ENCODE results near the gene PSG6.
"Not testable (repeated sequence)": the region's sequence is repeated elsewhere in the genome, so short reads cannot be mapped to it uniquely, and the experiment has no call there.

Gene PSG6

DNA sequence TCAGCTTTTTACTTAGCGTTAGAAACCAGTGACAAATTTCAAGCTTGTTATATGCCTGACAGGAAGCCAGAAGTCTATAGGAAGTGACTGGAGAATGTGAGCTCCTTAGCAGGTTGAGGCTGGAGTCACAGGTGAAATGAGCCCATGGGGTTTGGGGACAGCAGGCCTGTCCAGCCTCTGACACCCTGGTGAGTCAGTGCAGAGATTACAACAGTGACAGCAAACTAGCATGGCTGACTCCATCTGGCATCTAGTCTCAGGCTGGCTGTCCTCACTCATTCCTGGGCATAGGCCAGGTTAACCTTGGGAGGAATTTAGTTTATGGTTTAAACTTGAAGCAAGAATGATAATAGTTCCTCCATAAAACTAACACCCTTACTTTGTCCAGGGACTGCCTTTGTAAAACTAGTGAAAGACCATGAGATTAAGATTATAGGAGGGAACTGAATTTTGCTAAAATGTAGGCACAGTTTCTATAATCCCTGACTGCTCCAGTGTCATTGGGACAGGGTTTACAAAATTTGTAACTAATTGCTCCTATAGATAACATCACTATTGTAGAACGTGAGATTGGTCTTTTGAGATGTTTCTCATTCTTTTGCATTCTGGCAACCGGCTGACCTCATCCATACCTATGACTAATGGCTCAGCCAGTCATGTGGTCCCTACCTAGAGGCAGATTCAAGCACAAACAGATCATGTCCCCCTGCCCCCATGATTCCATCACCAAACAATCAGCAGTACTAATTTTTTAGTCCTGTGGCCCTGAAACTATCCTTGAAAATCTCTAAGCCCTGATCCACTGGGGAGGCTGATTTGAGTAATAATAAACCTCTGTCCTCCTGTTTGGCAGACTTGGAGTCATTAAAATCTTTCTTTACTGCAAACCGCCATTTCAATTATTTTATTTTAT lies 42.5 kb downstream of the PSG6 start:
- not testable (repeated sequence) for H3K36me3 ChIP-seq (ENCODE audit: control insufficient read depth, insufficient read depth, low read length); H3K9me3 ChIP-seq (ENCODE audit: control insufficient read depth, low read length); H3K4me3 ChIP-seq (ENCODE audit: low read length); H3K4me1 ChIP-seq (ENCODE audit: control insufficient read depth, insufficient read depth, low read length); H3K27me3 ChIP-seq (ENCODE audit: control insufficient read depth, insufficient read depth, low read length); H3K9ac ChIP-seq (ENCODE audit: low read length)

DNA sequence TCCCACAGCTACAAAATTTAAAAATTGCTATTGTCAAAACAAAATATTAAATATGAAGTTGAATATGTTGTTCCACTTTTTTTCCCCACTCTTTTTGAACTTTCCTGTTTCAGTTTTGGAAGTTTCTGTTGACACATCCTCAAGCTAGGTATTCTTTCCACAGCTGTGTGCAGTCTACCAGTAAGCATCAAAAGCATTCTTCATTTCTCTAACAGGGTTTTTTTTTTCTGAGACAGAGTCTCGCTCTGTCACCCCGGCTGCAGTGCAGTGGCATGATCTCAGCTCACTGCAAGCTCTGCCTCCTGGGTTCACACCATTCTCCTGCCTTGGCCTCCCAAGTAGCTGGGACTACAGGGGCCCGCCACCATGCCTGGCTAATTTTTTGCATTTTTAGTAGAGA lies 43.6 kb downstream of the PSG6 start:
- H3K9ac ChIP-seq (ENCODE audit: low read length); H3K36me3 ChIP-seq (ENCODE audit: control insufficient read depth, insufficient read depth, low read length); H3K9me3 ChIP-seq (ENCODE audit: control insufficient read depth, low read length); H3K4me3 ChIP-seq (ENCODE audit: low read length); H3K4me1 ChIP-seq (ENCODE audit: control insufficient read depth, insufficient read depth, low read length); H3K27me3 ChIP-seq (ENCODE audit: control insufficient read depth, insufficient read depth, low read length): not testable (repeated sequence)

DNA sequence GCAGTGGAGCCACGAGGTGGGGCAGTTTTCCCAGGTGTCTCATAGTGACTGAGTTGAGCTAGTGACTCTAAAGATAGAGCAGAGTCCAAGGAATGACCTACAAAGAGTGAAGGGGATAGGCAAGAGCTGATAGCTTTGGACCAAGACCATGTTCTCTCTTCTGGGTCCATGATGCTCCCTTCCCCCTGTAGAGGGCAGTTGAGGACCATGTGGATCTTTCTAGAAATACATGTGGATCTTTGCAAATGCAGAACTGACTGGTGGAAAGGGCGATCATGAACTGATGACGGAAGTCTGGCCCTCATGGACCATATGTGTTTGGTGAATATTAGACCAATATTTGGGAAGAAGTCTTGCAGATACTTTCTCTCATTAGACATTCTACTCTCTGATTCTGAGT lies 45.1 kb downstream of the PSG6 start:
- Histone ChIP-seq H3K4me3 (ENCODE audit: low read length) (no peak overlapping the region), H3K9ac (ENCODE audit: low read length) (no peak overlapping the region), H3K4me1 (ENCODE audit: control insufficient read depth, insufficient read depth, low read length) (no peaks in the 10 kb centered on the region), H3K36me3 (ENCODE audit: control insufficient read depth, insufficient read depth, low read length) (no peaks in the 10 kb centered on the region), H3K9me3 (ENCODE audit: control insufficient read depth, low read length) (no peaks in the 10 kb centered on the region), H3K27me3 (ENCODE audit: control insufficient read depth, insufficient read depth, low read length) (no peaks in the 10 kb centered on the region)

DNA sequence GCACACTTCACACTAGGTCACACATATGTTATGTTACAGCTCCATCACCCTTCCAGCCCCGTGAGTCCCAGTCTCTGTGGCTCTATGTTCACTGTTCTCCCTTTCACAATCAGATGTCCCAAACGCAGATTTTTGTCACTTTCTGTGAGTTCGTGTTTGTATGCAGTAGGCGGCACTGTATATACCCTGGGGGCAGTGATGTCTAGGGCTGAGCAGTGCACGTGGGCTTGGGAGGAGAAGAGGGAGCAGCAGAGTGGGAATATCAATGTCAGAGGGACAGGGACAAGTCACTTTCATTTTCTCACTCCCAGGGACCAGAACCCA lies 60.2 kb downstream of the PSG6 start:
- no peaks in the 10 kb centered on the region for H3K9me3 ChIP-seq (ENCODE audit: control insufficient read depth, low read length)
- H3K36me3 ChIP-seq (ENCODE audit: control insufficient read depth, insufficient read depth, low read length), result no peaks in the 10 kb centered on the region
- H3K9ac ChIP-seq (ENCODE audit: low read length), result no peak overlapping the region
- H3K4me1 ChIP-seq (ENCODE audit: control insufficient read depth, insufficient read depth, low read length), result no peaks in the 10 kb centered on the region
- H3K27me3 ChIP-seq (ENCODE audit: control insufficient read depth, insufficient read depth, low read length), result no peaks in the 10 kb centered on the region
- H3K4me3 ChIP-seq (ENCODE audit: low read length), result no peak overlapping the region

DNA sequence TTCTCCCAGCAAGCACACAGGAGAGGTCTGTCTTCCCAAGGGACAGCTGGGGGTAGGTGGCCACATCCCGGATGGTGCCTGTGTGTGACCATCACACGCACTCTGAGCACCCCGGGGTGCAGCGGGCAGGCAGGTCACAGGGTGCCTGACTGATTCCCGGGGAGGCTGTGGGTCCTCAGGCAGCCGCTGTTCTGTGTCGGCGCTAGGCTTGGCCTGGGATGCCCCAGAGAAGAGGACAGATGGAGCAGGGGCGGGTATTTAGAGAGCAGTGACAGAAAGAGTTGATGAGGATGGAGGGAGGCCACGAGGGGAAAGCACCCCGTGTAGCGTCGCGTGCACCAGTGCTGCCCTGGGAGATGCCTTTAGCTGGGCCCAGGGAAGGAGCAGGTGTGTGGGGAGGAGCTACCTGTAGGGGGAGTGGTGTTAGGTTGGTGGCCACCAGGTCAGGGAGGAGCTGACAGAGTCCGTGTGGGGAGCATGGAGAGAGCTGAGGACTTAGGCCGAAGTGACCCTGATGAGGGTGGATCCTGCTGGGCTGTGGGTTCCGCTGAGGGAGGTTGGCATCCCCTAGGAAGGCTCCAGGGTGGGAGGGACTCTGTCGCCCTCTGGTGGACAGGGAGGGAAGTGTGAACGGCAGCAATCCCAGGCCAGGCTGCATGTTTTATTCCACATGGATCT lies 60.7 kb downstream of the PSG6 start:
- not testable (repeated sequence) for H3K4me3 ChIP-seq (ENCODE audit: low read length); H3K36me3 ChIP-seq (ENCODE audit: control insufficient read depth, insufficient read depth, low read length); H3K9ac ChIP-seq (ENCODE audit: low read length); H3K4me1 ChIP-seq (ENCODE audit: control insufficient read depth, insufficient read depth, low read length); H3K27me3 ChIP-seq (ENCODE audit: control insufficient read depth, insufficient read depth, low read length); H3K9me3 ChIP-seq (ENCODE audit: control insufficient read depth, low read length)

DNA sequence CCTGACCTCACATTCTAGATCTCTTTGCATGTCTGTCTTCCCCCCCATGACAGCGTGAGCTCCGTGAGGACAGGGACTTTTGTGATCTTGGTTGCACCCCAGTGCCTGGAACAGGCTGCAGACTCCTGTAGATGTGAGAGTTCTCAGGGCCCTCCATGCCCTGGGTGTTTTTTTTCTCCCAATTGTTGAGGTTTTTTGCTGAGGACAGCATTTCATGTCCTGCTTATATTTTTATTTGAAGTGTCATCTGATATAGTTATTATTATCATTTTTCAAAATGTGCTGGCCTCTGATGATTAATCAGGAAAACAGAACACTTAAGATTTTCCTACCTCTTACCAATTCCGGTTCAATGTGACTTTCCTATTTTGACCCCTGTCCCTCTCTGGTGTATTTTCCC lies 62.9 kb downstream of the PSG6 start:
- not testable (repeated sequence) for H3K27me3 ChIP-seq (ENCODE audit: control insufficient read depth, insufficient read depth, low read length); H3K4me1 ChIP-seq (ENCODE audit: control insufficient read depth, insufficient read depth, low read length); H3K9me3 ChIP-seq (ENCODE audit: control insufficient read depth, low read length); H3K4me3 ChIP-seq (ENCODE audit: low read length); H3K36me3 ChIP-seq (ENCODE audit: control insufficient read depth, insufficient read depth, low read length); H3K9ac ChIP-seq (ENCODE audit: low read length)

DNA sequence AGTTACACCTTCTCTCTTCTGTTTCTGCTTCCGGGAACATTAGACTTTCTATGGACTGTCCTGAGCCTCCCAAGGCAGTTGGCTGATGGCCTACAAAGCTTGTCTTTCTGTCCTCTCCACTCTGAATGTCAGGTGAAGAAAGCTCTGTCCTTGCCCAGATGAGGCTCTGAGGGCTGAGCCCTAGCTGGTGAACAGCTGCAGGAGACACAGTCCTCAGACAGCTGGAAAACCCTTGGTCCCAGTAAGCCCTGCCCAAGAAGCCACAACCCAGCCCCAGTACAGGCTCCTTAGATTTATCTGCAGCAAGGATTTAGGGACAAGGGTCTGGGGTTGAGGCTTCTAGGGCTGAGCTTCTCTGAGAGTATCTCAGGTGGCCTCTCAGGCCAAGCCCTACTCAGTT lies 64.5 kb downstream of the PSG6 start:
- not testable (repeated sequence) for H3K4me3 ChIP-seq (ENCODE audit: low read length); H3K27me3 ChIP-seq (ENCODE audit: control insufficient read depth, insufficient read depth, low read length); H3K36me3 ChIP-seq (ENCODE audit: control insufficient read depth, insufficient read depth, low read length); H3K4me1 ChIP-seq (ENCODE audit: control insufficient read depth, insufficient read depth, low read length); H3K9me3 ChIP-seq (ENCODE audit: control insufficient read depth, low read length); H3K9ac ChIP-seq (ENCODE audit: low read length)

DNA sequence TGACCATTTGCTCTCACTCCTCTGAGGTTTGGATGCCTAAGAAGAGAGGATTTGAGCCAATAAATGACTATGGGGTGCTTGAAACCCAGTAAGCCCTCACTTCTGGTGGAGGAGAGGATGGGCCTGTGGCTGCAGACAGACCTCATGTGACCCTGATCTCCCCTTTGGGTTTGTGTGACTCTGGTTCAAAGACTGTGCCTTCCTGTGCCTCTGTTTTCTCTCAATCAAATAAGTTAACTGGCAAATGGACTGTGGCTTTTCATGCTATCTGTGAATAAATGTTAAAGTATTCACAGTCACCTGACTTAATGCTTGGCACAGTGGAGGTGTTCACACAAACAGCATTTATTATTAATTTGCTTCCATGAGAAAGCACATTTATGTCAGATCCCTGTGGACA lies 64.9 kb downstream of the PSG6 start:
- H3K4me1 ChIP-seq (ENCODE audit: control insufficient read depth, insufficient read depth, low read length); H3K9me3 ChIP-seq (ENCODE audit: control insufficient read depth, low read length); H3K4me3 ChIP-seq (ENCODE audit: low read length); H3K27me3 ChIP-seq (ENCODE audit: control insufficient read depth, insufficient read depth, low read length); H3K36me3 ChIP-seq (ENCODE audit: control insufficient read depth, insufficient read depth, low read length); H3K9ac ChIP-seq (ENCODE audit: low read length): not testable (repeated sequence)

All from mucosa of stomach (tissue), 1 donor.